Panc1 (cell line): ENCODE data around the gene FAM228B. TPM values are rescaled to one million over a fixed set of nuclear protein-coding genes. Genes with fewer than 3 reads are reported as not detected.

ENCODE experiments used
- ATAC-seq: fragments of 200-7000 bp; cut with Tn5 transposase; 2 replicates; pipeline ENCODE4 v1.9.1; 2020; ENCODE audit warnings: mild to moderate bottlenecking, moderate library complexity
- BruUV-seq: library from RNA; stranded (reverse); fragments of 400-500 nt; replicated peaks from 2 replicates; lab custom pipeline; 2021; lab: Mats Ljungman, UMichigan
- CTCF ChIA-PET: fragments of 300-600 bp; sonication (Branson Sonifier 250); formaldehyde crosslinking; loops from one replicate; lab custom pipeline; 2022; ENCODE audit warnings: antibody characterized with exemption; lab: Charles Lee
- POLR2A ChIA-PET: fragments of 300-600 bp; sonication (Branson Sonifier 250); formaldehyde crosslinking; loops from one replicate; lab custom pipeline; 2022; ENCODE audit warnings: antibody characterized with exemption; lab: Charles Lee
- DNase-seq: peaks from one replicate; pipeline ENCODE4 v3.0.0-alpha.2; 2010; ENCODE audit warnings: low read depth, low spot score
- H3K27ac ChIP-seq: 2 replicates; pipeline ENCODE4 v1.5.1; 2011; ENCODE audit warnings: mild to moderate bottlenecking, low read length, inconsistent platforms
- H3K27me3 ChIP-seq: fragments of 200-500 bp; sonication (Bioruptor generic); 2 replicates; pipeline ENCODE4 v1.6.0; 2014; ENCODE audit warnings: low read length, inconsistent platforms; ENCODE audit not compliant: control insufficient read depth, insufficient read depth
- H3K36me3 ChIP-seq: fragments of 200-500 bp; sonication (Bioruptor generic); 2 replicates; pipeline ENCODE4 v1.5.1; 2014; ENCODE audit warnings: inconsistent platforms, mild to moderate bottlenecking, low read length, moderate library complexity; ENCODE audit not compliant: control insufficient read depth, insufficient read depth
- H3K4me1 ChIP-seq: 2 replicates; pipeline ENCODE4 v1.5.1; 2011; ENCODE audit warnings: inconsistent platforms, mild to moderate bottlenecking, low read length, moderate library complexity; ENCODE audit not compliant: control insufficient read depth, insufficient read depth
- H3K4me3 ChIP-seq, 2 experiments: 2 replicates each; pipeline ENCODE4 v1.5.1; 2011 to 2012; ENCODE audit warnings: low read depth in 2 of 2, low read length in 2 of 2, mild to moderate bottlenecking in 2 of 2, inconsistent platforms in 1 of 2, moderate library complexity in 1 of 2
- H3K9me3 ChIP-seq: fragments of 200-500 bp; sonication (Bioruptor generic); 2 replicates; pipeline ENCODE4 v1.5.1; 2014; ENCODE audit warnings: low read depth, mild to moderate bottlenecking, inconsistent platforms, low read length, moderate library complexity; ENCODE audit not compliant: control insufficient read depth, insufficient read depth
- POLR2AphosphoS5 ChIP-seq: IDR thresholded peaks from 2 replicates; pipeline ENCODE4 v1.6.1; 2012; ENCODE audit warnings: mild to moderate bottlenecking, low read depth, low read length, moderate library complexity
- REST ChIP-seq, 2 experiments: IDR thresholded peaks; 2 replicates each; pipeline ENCODE4 v1.6.1; 2011 to 2012; ENCODE audit warnings: low read depth in 2 of 2, control low read depth in 1 of 2, low read length in 1 of 2, mild to moderate bottlenecking in 1 of 2, moderate library complexity in 1 of 2; ENCODE audit not compliant: insufficient read depth in 1 of 2
- SIN3A ChIP-seq: IDR thresholded peaks from 2 replicates; pipeline ENCODE4 v1.6.1; 2012; ENCODE audit warnings: low read depth, mild to moderate bottlenecking, low read length, moderate library complexity, borderline replicate concordance; ENCODE audit not compliant: insufficient read depth
- TCF7L2 ChIP-seq: IDR thresholded peaks from 2 replicates; pipeline ENCODE4 v1.6.1; 2011; ENCODE audit warnings: mild to moderate bottlenecking, low read depth, low read length, inconsistent platforms
- in situ Hi-C: cut with HindIII; loops from 2 replicates; pipeline ENCODE4 v1.10.0; 2016; ENCODE audit warnings: low sequenced_read_pairs, low pct_unique_long_range_greater_than_20kb
- intact Hi-C: fragments of 100-400 bp; cut with micrococcal nuclease; formaldehyde crosslinking; loops from one replicate; pipeline ENCODE4 v1.10.0; 2022; ENCODE audit not compliant: unreplicated experiment
- total RNA-seq: library from RNA; stranded (reverse); gene quantifications from one replicate; pipeline ENCODE4 v1.2.1, GENCODE V29; 2021; ENCODE audit not compliant: unreplicated experiment
- TF ChIP-seq, protein P1 (sequence below): fragments of 450-650 bp; IDR thresholded peaks from 2 replicates; pipeline ENCODE4 v1.5.1; 2017; ENCODE audit warnings: mild to moderate bottlenecking

The FAM228B gene
- total RNA-seq, 1 experiment from 2014 or later: 23.0 TPM

GRCh38 chr2:24105816-24106215 lies 17.5 kb upstream of the FAM228B start:
- Histone ChIP-seq H3K9me3 (no peaks in the 10 kb centered on the region), H3K4me1 (no peaks in the 10 kb centered on the region), H3K4me3 (no peak overlapping the region), H3K27me3 (no peaks in the 10 kb centered on the region), H3K36me3 (no peaks in the 10 kb centered on the region), H3K27ac (no peak overlapping the region)
- DNase-seq: no peak
- no peak for ATAC-seq
- ChIA-PET CTCF (no interaction called here), POLR2A (no interaction called here)
- TF ChIP-seq TCF7L2: no peak
- no peak for TF ChIP-seq SIN3A
- BruUV-seq: no TSS peak
- intact Hi-C loops: no loop called here
- in situ Hi-C loops: no loop called here

DNA sequence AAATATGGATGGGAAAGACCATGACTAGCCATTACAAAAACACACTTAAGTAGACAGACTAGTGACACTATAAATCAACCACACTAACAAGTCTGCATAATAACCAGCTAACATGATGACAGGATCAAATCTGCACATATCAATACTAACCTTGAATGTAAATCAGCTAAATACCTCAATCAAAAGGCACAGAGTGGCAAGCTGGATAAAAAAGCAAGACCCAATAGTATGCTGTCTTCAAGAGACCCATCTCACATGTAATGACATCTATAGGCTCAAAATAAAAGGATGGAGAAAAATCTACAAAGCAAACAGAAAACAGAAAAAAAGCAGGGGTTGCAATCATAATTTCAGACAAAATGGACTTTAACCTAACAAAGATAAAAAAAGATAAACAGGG lies 16.5 kb upstream of the FAM228B start:
- in situ Hi-C loops (no loop called here), intact Hi-C loops (no loop called here)
- no peaks in the 10 kb centered on the region for H3K27me3 ChIP-seq
- H3K36me3 ChIP-seq: no peaks in the 10 kb centered on the region
- DNase-seq (no peak), ATAC-seq (no peak)
- ChIA-PET POLR2A (no interaction called here), CTCF (interaction anchor here (0.6 kb wide), 1 partner anchor 17 kb away, joined by 3 read pairs; no protein-coding TSS in a partner anchor)
- H3K27ac ChIP-seq: no peak overlapping the region
- no peak for TF ChIP-seq POLR2AphosphoS5
- no peak for TF ChIP-seq REST (IDR thresholded peaks at IDR 0.05; ENCODE audit: insufficient read depth in 1 of 2, low read depth in 2 of 2, low read length in 1 of 2)
- TF ChIP-seq SIN3A: no peak
- no peak for TF ChIP-seq TCF7L2
- TF ChIP-seq, protein P1, sequence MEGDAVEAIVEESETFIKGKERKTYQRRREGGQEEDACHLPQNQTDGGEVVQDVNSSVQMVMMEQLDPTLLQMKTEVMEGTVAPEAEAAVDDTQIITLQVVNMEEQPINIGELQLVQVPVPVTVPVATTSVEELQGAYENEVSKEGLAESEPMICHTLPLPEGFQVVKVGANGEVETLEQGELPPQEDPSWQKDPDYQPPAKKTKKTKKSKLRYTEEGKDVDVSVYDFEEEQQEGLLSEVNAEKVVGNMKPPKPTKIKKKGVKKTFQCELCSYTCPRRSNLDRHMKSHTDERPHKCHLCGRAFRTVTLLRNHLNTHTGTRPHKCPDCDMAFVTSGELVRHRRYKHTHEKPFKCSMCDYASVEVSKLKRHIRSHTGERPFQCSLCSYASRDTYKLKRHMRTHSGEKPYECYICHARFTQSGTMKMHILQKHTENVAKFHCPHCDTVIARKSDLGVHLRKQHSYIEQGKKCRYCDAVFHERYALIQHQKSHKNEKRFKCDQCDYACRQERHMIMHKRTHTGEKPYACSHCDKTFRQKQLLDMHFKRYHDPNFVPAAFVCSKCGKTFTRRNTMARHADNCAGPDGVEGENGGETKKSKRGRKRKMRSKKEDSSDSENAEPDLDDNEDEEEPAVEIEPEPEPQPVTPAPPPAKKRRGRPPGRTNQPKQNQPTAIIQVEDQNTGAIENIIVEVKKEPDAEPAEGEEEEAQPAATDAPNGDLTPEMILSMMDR: no peak
- no peaks in the 10 kb centered on the region for H3K4me1 ChIP-seq
- H3K4me3 ChIP-seq: no peak overlapping the region
- no TSS peak for BruUV-seq
- no peaks in the 10 kb centered on the region for H3K9me3 ChIP-seq

- no peaks in the 10 kb centered on the region for H3K36me3 ChIP-seq
- POLR2A ChIA-PET: no interaction called here
- no TSS peak for BruUV-seq
- no peaks in the 10 kb centered on the region for H3K9me3 ChIP-seq
- H3K4me1 ChIP-seq: no peaks in the 10 kb centered on the region
- H3K4me3 ChIP-seq: no peak overlapping the region
- no peak overlapping the region for H3K27ac ChIP-seq
- TF ChIP-seq REST (IDR thresholded peaks at IDR 0.05; ENCODE audit: insufficient read depth in 1 of 2, low read depth in 2 of 2, low read length in 1 of 2) (no peak), SIN3A (no peak), TCF7L2 (no peak), POLR2AphosphoS5 (no peak)
- TF ChIP-seq, protein P1: no peak
- CTCF ChIA-PET: interaction anchor here (0.6 kb wide), 1 partner anchor 17 kb away, joined by 3 read pairs; no protein-coding TSS in a partner anchor
- DNase-seq (no peak), ATAC-seq (no peak)
- in situ Hi-C loops (no loop called here), intact Hi-C loops (no loop called here)
- no peaks in the 10 kb centered on the region for H3K27me3 ChIP-seq
Observed at GRCh38 chr2:24107336-24107735, 15.9 kb upstream of the FAM228B start.
